Measurements from ENCODE around the gene RSRP1. TPM values are rescaled to one million over a fixed set of nuclear protein-coding genes. Genes with fewer than 3 reads are reported as not detected.
"Not testable (repeated sequence)": the region's sequence is repeated elsewhere in the genome, so short reads cannot be mapped to it uniquely, and the experiment has no call there.

RSRP1 gene
- total and polyA plus RNA-seq, 2 of the 4 experiments (the other 2 are of a cell fraction): 71.0 TPM

DNA sequence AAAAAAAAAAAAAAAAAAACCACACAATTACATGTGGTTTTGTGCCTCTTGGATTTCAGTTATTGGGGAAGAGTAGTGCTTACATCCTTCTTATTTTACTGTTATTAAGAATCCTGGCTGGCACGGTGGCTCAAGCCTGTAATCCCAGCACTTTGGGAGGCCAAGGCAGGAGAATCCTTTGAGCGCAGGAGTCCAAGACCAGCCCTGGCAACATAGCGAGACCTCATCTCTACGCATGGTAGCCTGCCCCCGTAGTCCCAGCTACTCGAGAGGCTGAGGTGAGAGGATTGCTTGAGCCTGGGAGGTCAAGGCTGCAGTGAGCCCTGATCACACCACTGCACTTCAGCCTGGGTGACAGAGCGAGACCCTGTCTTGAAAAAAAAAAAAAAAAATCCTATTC lies 11.0 kb downstream of the RSRP1 start:
- H3K4me2 ChIP-seq (ENCODE audit: low read depth, low read length); H4K20me1 ChIP-seq (ENCODE audit: insufficient read depth, low read length); H3K23ac ChIP-seq (ENCODE audit: low read depth, low read length); H4K5ac ChIP-seq (ENCODE audit: low read depth, low read length); H3K4ac ChIP-seq (ENCODE audit: low read depth, low read length); H3K9me1 ChIP-seq (ENCODE audit: insufficient read depth, low read length); H3K36me3 ChIP-seq (ENCODE audit: control insufficient read depth, insufficient read depth, low read length); H2BK5ac ChIP-seq (ENCODE audit: low read depth, low read length, poor library complexity, severe bottlenecking); H3K27me3 ChIP-seq (ENCODE audit: control insufficient read depth, insufficient read depth, low read length); H3K27ac ChIP-seq (ENCODE audit: insufficient read depth, low read length); CTCF ChIA-PET; BruUV-seq (replicated peaks); H4K8ac ChIP-seq (ENCODE audit: low read depth in 2 of 2, low read length in 2 of 2); dilution Hi-C loops (cut with HindIII; ENCODE audit: low sequenced_read_pairs, unreplicated experiment); H3K4me1 ChIP-seq (ENCODE audit: control insufficient read depth, insufficient read depth, low read length); H3K9me3 ChIP-seq (ENCODE audit: control insufficient read depth, insufficient read depth, low read length); H3K14ac ChIP-seq (replicated peaks; ENCODE audit: low read depth, low read length); H2AFZ ChIP-seq (replicated peaks; ENCODE audit: low read length, poor library complexity); H4K91ac ChIP-seq (ENCODE audit: insufficient read depth, low read depth, low read length); ATAC-seq (ENCODE audit: low read depth); H2AK9ac ChIP-seq (replicated peaks; ENCODE audit: low read depth, low read length, poor library complexity); H2BK20ac ChIP-seq (ENCODE audit: low read depth, low read length); H3K9ac ChIP-seq (ENCODE audit: low read depth, low read length); intact Hi-C loops (cut with micrococcal nuclease); H3K4me3 ChIP-seq (ENCODE audit: insufficient read depth, low read depth, low read length); H3K18ac ChIP-seq (ENCODE audit: low read depth, low read length); H2BK15ac ChIP-seq (ENCODE audit: low read depth, low read length); H3K56ac ChIP-seq (ENCODE audit: extremely low read depth, insufficient read depth, low read length); H2BK120ac ChIP-seq (ENCODE audit: low read depth, low read length); DNase-seq; H2AK5ac ChIP-seq (ENCODE audit: low read depth, low read length): not testable (repeated sequence)
- no CpG with 5 or more reads among the region's 7 CpGs for WGBS, 2 experiments (ENCODE audit: extremely low coverage in 2 of 2, insufficient read length in 1 of 2)
- in situ Hi-C loops (cut with MboI; ENCODE audit: low sequenced_read_pairs): loop anchor here (25.0 kb wide), 1 partner anchor 576 kb away; the partner anchor contains the start of genes MTFR1L and SELENON
- peaks cover 9 to 51% of the 10 kb centered on the region in 2 experiments; a peak in 3 of 4 replicates for H3K79me1 ChIP-seq (ENCODE audit: low read depth in 1 of 2, low read length in 2 of 2)
- POLR2A ChIA-PET (ENCODE audit: unreplicated experiment): interaction anchor here (0.6 kb wide), 1 partner anchor 345 kb away, joined by 19 read pairs; no protein-coding TSS in a partner anchor

DNA sequence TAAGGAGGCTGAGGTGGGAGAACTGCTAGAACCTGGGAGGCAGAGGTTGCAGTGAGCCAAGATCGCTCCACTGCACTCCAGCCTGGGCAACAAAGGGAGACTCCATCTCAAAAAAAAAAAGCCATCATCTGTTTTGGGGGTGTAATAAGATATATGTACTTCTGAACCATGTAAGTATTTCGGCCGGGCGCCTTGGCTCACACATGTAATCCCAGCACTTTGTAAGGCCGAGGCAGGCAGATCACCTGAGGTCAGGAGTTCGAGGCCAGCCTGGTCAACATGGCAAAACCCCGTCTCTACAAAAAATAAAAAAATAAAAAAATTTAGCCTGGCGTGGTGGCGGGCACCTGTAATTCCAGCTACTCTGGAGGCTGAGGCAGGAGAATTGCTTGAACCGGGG lies 11.8 kb downstream of the RSRP1 start:
- H4K5ac ChIP-seq (ENCODE audit: low read depth, low read length); H3K4me2 ChIP-seq (ENCODE audit: low read depth, low read length); H3K9me3 ChIP-seq (ENCODE audit: control insufficient read depth, insufficient read depth, low read length); H3K9me1 ChIP-seq (ENCODE audit: insufficient read depth, low read length); H3K36me3 ChIP-seq (ENCODE audit: control insufficient read depth, insufficient read depth, low read length); H4K8ac ChIP-seq (ENCODE audit: low read depth in 2 of 2, low read length in 2 of 2); H2BK20ac ChIP-seq (ENCODE audit: low read depth, low read length); H3K27me3 ChIP-seq (ENCODE audit: control insufficient read depth, insufficient read depth, low read length); H2AK5ac ChIP-seq (ENCODE audit: low read depth, low read length); H3K4me1 ChIP-seq (ENCODE audit: control insufficient read depth, insufficient read depth, low read length); DNase-seq; H2BK15ac ChIP-seq (ENCODE audit: low read depth, low read length); H2BK5ac ChIP-seq (ENCODE audit: low read depth, low read length, poor library complexity, severe bottlenecking); H3K9ac ChIP-seq (ENCODE audit: low read depth, low read length); H3K14ac ChIP-seq (replicated peaks; ENCODE audit: low read depth, low read length); H4K20me1 ChIP-seq (ENCODE audit: insufficient read depth, low read length); ATAC-seq (ENCODE audit: low read depth); H3K56ac ChIP-seq (ENCODE audit: extremely low read depth, insufficient read depth, low read length); H4K91ac ChIP-seq (ENCODE audit: insufficient read depth, low read depth, low read length); H3K23ac ChIP-seq (ENCODE audit: low read depth, low read length); dilution Hi-C loops (cut with HindIII; ENCODE audit: low sequenced_read_pairs, unreplicated experiment); CTCF ChIA-PET; BruUV-seq (replicated peaks); H3K4me3 ChIP-seq (ENCODE audit: insufficient read depth, low read depth, low read length); H3K27ac ChIP-seq (ENCODE audit: insufficient read depth, low read length); H3K4ac ChIP-seq (ENCODE audit: low read depth, low read length); H3K18ac ChIP-seq (ENCODE audit: low read depth, low read length); H2AFZ ChIP-seq (replicated peaks; ENCODE audit: low read length, poor library complexity); H2AK9ac ChIP-seq (replicated peaks; ENCODE audit: low read depth, low read length, poor library complexity); H2BK120ac ChIP-seq (ENCODE audit: low read depth, low read length); intact Hi-C loops (cut with micrococcal nuclease): not testable (repeated sequence)
- in situ Hi-C loops (cut with MboI; ENCODE audit: low sequenced_read_pairs): loop anchor here (25.0 kb wide), 1 partner anchor 577 kb away; the partner anchor contains the start of genes MTFR1L and SELENON
- no CpG with 5 or more reads among the region's 10 CpGs for WGBS, 2 experiments (ENCODE audit: extremely low coverage in 2 of 2, insufficient read length in 1 of 2)
- H3K79me1 ChIP-seq (ENCODE audit: low read depth in 1 of 2, low read length in 2 of 2): peaks cover 14 to 56% of the 10 kb centered on the region in 2 experiments
- POLR2A ChIA-PET (ENCODE audit: unreplicated experiment): interaction anchor here (0.6 kb wide), 1 partner anchor 346 kb away, joined by 19 read pairs; no protein-coding TSS in a partner anchor
